Measurements from ENCODE around the gene DIS3L2. TPM values are rescaled to one million over a fixed set of nuclear protein-coding genes. Genes with fewer than 3 reads are reported as not detected.

The DIS3L2 gene
- total RNA-seq, 4 donors from 2014 or later = 22.2 to 31.6 (median 27.8) TPM

GRCh38 chr2:231996797-231997540 is 35.5 kb downstream of the DIS3L2 start:
- no peak for DNase-seq (ENCODE audit: low spot score)
- no peak for TF ChIP-seq CTCF (IDR thresholded peaks at IDR 0.05)
- no peak for ATAC-seq (ENCODE audit: low FRiP score)

GRCh38 chr2:231998046-231998445 is 36.5 kb downstream of the DIS3L2 start:
- no peak for TF ChIP-seq CTCF (IDR thresholded peaks at IDR 0.05)
- no peak for DNase-seq (ENCODE audit: low spot score)
- no peak for ATAC-seq (ENCODE audit: low FRiP score)

- no peak for TF ChIP-seq CTCF (IDR thresholded peaks at IDR 0.05)
- ATAC-seq (ENCODE audit: low FRiP score) (no peak), DNase-seq (ENCODE audit: low spot score) (no peak)
Observed at GRCh38 chr2:232000439-232000838, 38.9 kb downstream of the DIS3L2 start.

GRCh38 chr2:232001073-232001472 is 39.6 kb downstream of the DIS3L2 start:
- TF ChIP-seq CTCF (IDR thresholded peaks at IDR 0.05) = no peak
- DNase-seq (ENCODE audit: low spot score) = no peak
- no peak for ATAC-seq (ENCODE audit: low FRiP score)

GRCh38 chr2:232006253-232006652 is 44.7 kb downstream of the DIS3L2 start:
- ATAC-seq (ENCODE audit: low FRiP score) = no peak

GRCh38 chr2:232008907-232009638 is 47.6 kb downstream of the DIS3L2 start:
- DNase-seq (ENCODE audit: low spot score) (no peak), ATAC-seq (ENCODE audit: low FRiP score) (no peak)
- no peak for TF ChIP-seq CTCF (IDR thresholded peaks at IDR 0.05)

More at GRCh38 chr2:232006253-232006652, 44.7 kb downstream of the DIS3L2 start:
- no peak for DNase-seq (ENCODE audit: low spot score)
- no peak for TF ChIP-seq CTCF (IDR thresholded peaks at IDR 0.05)

Measured in omental fat pad (tissue), 4 donors.